Natural killer cell (primary cell): Measurements from ENCODE around the gene REX1BD. TPM values are rescaled to one million over a fixed set of nuclear protein-coding genes. Genes with fewer than 3 reads are reported as not detected.

Source experiments
- ATAC-seq, 3 donors: fragments of 150-1000 bp in 2 of 3; fragments of 200-7000 bp in 1 of 3; cut with Tn5 transposase; 1 replicate in 1 of 3; 2 replicates in 2 of 3; pipeline ENCODE4 v1.10.0; 2021; ENCODE audit warnings: mild to moderate bottlenecking in 2 of 3, moderate library complexity in 2 of 3
- DNase-seq, 2 donors: peaks; one replicate each; pipeline versions ENCODE4 v3.0.0 to v3.0.0-alpha.2; 2013 to 2021; ENCODE audit warnings: mixed read lengths in 1 of 2
- H3K27ac ChIP-seq: one replicate; pipeline ENCODE4 v1.5.1; 2013; ENCODE audit warnings: mild to moderate bottlenecking, low read length
- H3K27me3 ChIP-seq: one replicate; pipeline ENCODE4 v1.6.1; 2013; ENCODE audit warnings: low read length; ENCODE audit not compliant: control insufficient read depth, insufficient read depth
- H3K36me3 ChIP-seq: one replicate; pipeline ENCODE4 v1.6.1; 2013; ENCODE audit warnings: low read length; ENCODE audit not compliant: control insufficient read depth, insufficient read depth
- H3K4me1 ChIP-seq: one replicate; pipeline ENCODE4 v1.6.1; 2013; ENCODE audit warnings: low read length; ENCODE audit not compliant: control insufficient read depth, insufficient read depth
- H3K4me3 ChIP-seq: one replicate; pipeline ENCODE4 v1.5.1; 2013; ENCODE audit warnings: low read length
- H3K9me3 ChIP-seq: one replicate; pipeline ENCODE4 v1.6.1; 2013; ENCODE audit warnings: low read length; ENCODE audit not compliant: control insufficient read depth, insufficient read depth
- H3K27ac Mint-ChIP-seq, 2 donors: one replicate each; pipeline ENCODE4 v1.8.0; 2022; ENCODE audit warnings: mild to moderate bottlenecking in 2 of 2, mixed read lengths in 2 of 2, moderate library complexity in 1 of 2
- H3K27me3 Mint-ChIP-seq, 2 donors: one replicate each; pipeline ENCODE4 v1.8.0; 2022; ENCODE audit warnings: low read depth in 2 of 2, mixed read lengths in 2 of 2
- H3K36me3 Mint-ChIP-seq: one replicate; pipeline ENCODE4 v1.8.0; 2022; ENCODE audit warnings: mixed read lengths
- H3K4me1 Mint-ChIP-seq, 2 donors: one replicate each; pipeline ENCODE4 v1.8.0; 2022; ENCODE audit warnings: mixed read lengths in 2 of 2
- H3K4me3 Mint-ChIP-seq: one replicate; pipeline ENCODE4 v1.8.0; 2022; ENCODE audit warnings: mild to moderate bottlenecking, moderate library complexity, mixed read lengths
- H3K9me3 Mint-ChIP-seq, 2 donors: one replicate each; pipeline ENCODE4 v1.8.0; 2022; ENCODE audit warnings: mixed read lengths in 2 of 2
- CTCF ChIP-seq: fragments of 200-600 bp; IDR thresholded peaks from one replicate; pipeline ENCODE4 v1.8.0; 2022; ENCODE audit warnings: antibody characterized with exemption
- WGBS: methylation state at CpG from one replicate; pipeline ENCODE4 v1.1.7; 2013; ENCODE audit warnings: missing lambda C conversion rate; ENCODE audit not compliant: insufficient coverage; 5-methylcytosine and 5-hydroxymethylcytosine counted together
- intact Hi-C: fragments of 100-400 bp; cut with micrococcal nuclease; formaldehyde crosslinking; loops from one replicate; pipeline ENCODE4 v1.14.2; 2022
- total RNA-seq, 4 donors: library from RNA; stranded (reverse); fragments of 120-200 nt in 1 of 4; gene quantifications; one replicate each; pipeline versions ENCODE4 v1.2.3 to v1.2.4, GENCODE V29; 2013 to 2022

The REX1BD gene
- total RNA-seq, 3 donors from 2014 or later (not counting 1 experiment from before 2014, with no cell fraction given) = 80.6 to 86.9 (median 85.3) TPM

GRCh38 chr19:18551631-18552030 is 37.0 kb upstream of the REX1BD start:
- no peaks in the 10 kb centered on the region for H3K36me3 Mint-ChIP-seq
- 83% methylated on average over 6 of the region's 6 CpGs for WGBS
- no peak overlapping the region for H3K27ac Mint-ChIP-seq
- Histone ChIP-seq H3K27ac (no peak overlapping the region), H3K36me3 (no peaks in the 10 kb centered on the region), H3K4me1 (no peaks in the 10 kb centered on the region), H3K27me3 (no peaks in the 10 kb centered on the region), H3K4me3 (no peak overlapping the region), H3K9me3 (no peaks in the 10 kb centered on the region)
- no peak overlapping the region for H3K4me3 Mint-ChIP-seq
- TF ChIP-seq CTCF = no peak
- no peaks in the 10 kb centered on the region for H3K9me3 Mint-ChIP-seq
- ATAC-seq (no peak), DNase-seq (no peak)
- no peaks in the 10 kb centered on the region for H3K4me1 Mint-ChIP-seq
- intact Hi-C loops = no loop called here
- H3K27me3 Mint-ChIP-seq = no peaks in the 10 kb centered on the region

GRCh38 chr19:18557411-18558201 is 31.0 kb upstream of the REX1BD start, which contains the start of gene KXD1:
TSS of gene KXD1 (plus strand) at chr19:18557870. CDS start at chr19:18562057, 4,187 bp downstream.
- Mint-ChIP-seq H3K4me1 (peaks cover 8 to 21% of the 10 kb centered on the region in 2 donors), H3K36me3 (no peaks in the 10 kb centered on the region), H3K27me3 (no peaks in the 10 kb centered on the region), H3K4me3 (peak within 1 kb of the TSS; percentile 88), H3K9me3 (no peaks in the 10 kb centered on the region), H3K27ac (peak within 1 kb of the TSS; percentile 83 to 91)
- peak within 1 kb of the TSS; percentile 98 for H3K27ac ChIP-seq
- no peak for TF ChIP-seq CTCF
- DNase-seq (peak; percentile 95 to 100), ATAC-seq (peak; percentile 98 to 100 (median 98))
- H3K9me3 ChIP-seq = no peaks in the 10 kb centered on the region
- H3K4me3 ChIP-seq = peak within 1 kb of the TSS; percentile 94
- no peaks in the 10 kb centered on the region for H3K27me3 ChIP-seq
- intact Hi-C loops = loop anchor here (1.0 kb wide), 3 partner anchors 14 to 35 kb away; partner anchors contain the start of genes ELL, FKBP8 and UBA52
- peaks cover 6% of the 10 kb centered on the region for H3K36me3 ChIP-seq
- WGBS = 2% methylated on average over 58 of the region's 58 CpGs
- peaks cover 21% of the 10 kb centered on the region for H3K4me1 ChIP-seq

GRCh38 chr19:18558202-18558555 is 30.4 kb upstream of the REX1BD start:
- no peak for TF ChIP-seq CTCF
- peak in 1 of 2 donors; percentile 40 for DNase-seq
- H3K4me1 Mint-ChIP-seq = peaks cover 8 to 21% of the 10 kb centered on the region in 2 donors
- intact Hi-C loops = no loop called here
- no peaks in the 10 kb centered on the region for H3K36me3 Mint-ChIP-seq
- no peak for ATAC-seq
- Histone ChIP-seq H3K4me1 (peaks cover 21% of the 10 kb centered on the region), H3K4me3 (peak overlapping the region; percentile 94), H3K36me3 (peaks cover 11% of the 10 kb centered on the region), H3K27me3 (no peaks in the 10 kb centered on the region), H3K27ac (peak overlapping the region; percentile 98), H3K9me3 (no peaks in the 10 kb centered on the region)
- H3K27me3 Mint-ChIP-seq = no peaks in the 10 kb centered on the region
- WGBS = 16% methylated on average over 11 of the region's 11 CpGs
- no peaks in the 10 kb centered on the region for H3K9me3 Mint-ChIP-seq
- peak overlapping the region; percentile 88 for H3K4me3 Mint-ChIP-seq
- peak overlapping the region; percentile 83 to 91 for H3K27ac Mint-ChIP-seq
